ENCODE measurements around the gene SDK2. TPM values are rescaled to one million over a fixed set of nuclear protein-coding genes. Genes with fewer than 3 reads are reported as not detected.

SDK2 gene, protein sequence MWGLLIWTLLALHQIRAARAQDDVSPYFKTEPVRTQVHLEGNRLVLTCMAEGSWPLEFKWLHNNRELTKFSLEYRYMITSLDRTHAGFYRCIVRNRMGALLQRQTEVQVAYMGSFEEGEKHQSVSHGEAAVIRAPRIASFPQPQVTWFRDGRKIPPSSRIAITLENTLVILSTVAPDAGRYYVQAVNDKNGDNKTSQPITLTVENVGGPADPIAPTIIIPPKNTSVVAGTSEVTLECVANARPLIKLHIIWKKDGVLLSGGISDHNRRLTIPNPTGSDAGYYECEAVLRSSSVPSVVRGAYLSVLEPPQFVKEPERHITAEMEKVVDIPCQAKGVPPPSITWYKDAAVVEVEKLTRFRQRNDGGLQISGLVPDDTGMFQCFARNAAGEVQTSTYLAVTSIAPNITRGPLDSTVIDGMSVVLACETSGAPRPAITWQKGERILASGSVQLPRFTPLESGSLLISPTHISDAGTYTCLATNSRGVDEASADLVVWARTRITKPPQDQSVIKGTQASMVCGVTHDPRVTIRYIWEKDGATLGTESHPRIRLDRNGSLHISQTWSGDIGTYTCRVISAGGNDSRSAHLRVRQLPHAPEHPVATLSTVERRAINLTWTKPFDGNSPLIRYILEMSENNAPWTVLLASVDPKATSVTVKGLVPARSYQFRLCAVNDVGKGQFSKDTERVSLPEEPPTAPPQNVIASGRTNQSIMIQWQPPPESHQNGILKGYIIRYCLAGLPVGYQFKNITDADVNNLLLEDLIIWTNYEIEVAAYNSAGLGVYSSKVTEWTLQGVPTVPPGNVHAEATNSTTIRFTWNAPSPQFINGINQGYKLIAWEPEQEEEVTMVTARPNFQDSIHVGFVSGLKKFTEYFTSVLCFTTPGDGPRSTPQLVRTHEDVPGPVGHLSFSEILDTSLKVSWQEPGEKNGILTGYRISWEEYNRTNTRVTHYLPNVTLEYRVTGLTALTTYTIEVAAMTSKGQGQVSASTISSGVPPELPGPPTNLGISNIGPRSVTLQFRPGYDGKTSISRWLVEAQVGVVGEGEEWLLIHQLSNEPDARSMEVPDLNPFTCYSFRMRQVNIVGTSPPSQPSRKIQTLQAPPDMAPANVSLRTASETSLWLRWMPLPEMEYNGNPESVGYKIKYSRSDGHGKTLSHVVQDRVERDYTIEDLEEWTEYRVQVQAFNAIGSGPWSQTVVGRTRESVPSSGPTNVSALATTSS (N-terminal part only)
- 1.7 and 2.4 TPM in 2 replicates for polyA plus RNA-seq (2014; cell fraction: cytosol; rRNA removed)
- 0.85 and 1.3 TPM in 2 replicates for polyA plus RNA-seq (2014; cell fraction: nucleus; rRNA removed)

DNA sequence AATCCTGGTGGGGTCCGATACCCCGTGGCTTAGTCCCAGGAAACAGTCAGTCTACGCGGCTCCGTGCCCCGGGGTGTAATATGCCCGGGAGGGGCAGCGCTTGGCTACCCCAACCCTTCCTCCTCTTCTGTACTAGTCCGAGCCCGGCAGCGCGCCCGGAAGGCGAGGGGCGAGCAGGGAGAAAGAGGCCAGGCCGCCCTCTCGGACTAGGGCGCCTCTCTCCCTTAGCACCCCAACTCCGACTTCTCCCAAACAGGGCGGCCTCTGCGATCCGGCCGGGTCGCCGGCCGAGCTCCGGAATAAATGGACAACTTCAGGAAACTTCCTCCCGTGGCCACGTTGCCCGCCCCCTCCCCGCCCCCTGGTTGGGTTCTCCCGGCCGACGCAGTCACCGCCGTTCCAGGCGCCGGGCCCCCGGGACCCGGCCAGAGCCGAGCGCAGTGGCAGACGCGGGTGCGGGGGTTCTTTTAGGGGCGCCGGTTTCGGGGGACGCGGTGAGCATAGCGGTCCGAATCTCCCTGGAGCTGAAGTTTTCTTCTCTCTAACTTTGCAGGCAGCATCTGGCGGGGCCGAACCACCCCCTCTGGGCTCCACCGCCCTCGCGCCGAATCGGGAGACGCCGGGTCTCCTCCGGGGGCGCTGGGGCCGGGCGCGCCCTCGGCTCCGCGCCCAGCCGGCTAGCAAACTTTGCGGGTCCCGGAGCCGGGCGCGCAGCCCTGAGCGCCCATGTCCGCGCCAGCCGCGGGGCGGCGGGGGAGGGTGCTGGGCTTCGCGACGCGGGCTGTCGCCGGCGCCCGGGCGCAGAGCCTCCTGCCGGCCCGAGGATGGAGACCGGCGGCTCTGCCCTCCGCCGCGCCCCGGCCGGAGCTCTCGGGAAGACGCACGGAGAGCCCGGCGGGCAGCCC lies at the start of gene SDK2:
TSS of gene SDK2 (minus strand) at position 301 of the 905 bp plus-strand sequence. CDS start 357 bp downstream, outside the sequence.
- no peak for DNase-seq (ENCODE audit: low spot score)

GRCh38 chr17:73693071-73693470 lies 48.8 kb upstream of the SDK2 start:
- no peak for DNase-seq (ENCODE audit: low spot score)

DNA sequence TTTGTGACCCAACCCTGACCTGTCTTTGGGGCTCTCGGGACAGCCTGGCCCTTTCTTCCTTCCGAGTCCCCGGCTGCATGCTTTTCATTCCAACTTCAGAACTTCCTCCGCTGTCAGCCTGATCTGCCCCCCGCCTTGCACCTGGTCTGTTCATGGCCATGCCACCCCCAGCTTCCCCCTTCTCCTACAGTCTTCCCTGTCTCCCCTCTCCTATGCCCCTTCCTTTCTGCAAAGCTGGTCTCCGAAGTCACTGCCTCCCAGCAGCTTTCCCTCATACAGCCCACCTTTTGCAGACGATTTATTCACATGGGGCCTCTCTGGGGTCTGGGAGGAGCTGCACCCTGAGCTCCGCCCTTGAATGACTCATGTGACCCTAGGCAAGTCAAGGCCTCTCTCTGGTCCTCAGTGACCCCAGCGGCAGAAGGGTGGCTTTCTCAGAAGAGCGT lies 47.1 kb upstream of the SDK2 start:
- no peak for DNase-seq (ENCODE audit: low spot score)

DNA sequence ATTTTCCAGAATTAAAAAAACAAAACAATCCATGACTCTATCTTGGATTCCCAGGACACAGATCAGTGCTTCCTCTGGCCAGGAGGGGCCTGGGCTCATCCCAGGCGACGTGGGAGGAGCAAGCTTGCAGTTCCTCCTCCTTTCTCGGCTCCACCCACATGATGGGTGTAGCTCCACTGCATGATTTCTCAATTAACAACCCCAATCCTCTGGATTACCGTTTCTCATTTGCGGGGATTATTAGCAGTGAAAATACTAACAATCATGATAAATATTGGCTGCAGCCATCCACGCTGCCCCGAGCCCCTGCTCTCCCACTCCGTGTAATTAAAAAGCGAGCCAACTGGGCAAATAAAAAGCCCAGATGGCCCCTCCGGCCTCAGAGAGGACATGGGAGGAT lies 46.4 kb upstream of the SDK2 start:
- DNase-seq (ENCODE audit: low spot score): no peak

GRCh38 chr17:73689596-73690275 lies 45.5 kb upstream of the SDK2 start:
- DNase-seq (ENCODE audit: low spot score): no peak

GRCh38 chr17:73686961-73687360 lies 42.7 kb upstream of the SDK2 start:
- DNase-seq (ENCODE audit: low spot score): no peak

DNA sequence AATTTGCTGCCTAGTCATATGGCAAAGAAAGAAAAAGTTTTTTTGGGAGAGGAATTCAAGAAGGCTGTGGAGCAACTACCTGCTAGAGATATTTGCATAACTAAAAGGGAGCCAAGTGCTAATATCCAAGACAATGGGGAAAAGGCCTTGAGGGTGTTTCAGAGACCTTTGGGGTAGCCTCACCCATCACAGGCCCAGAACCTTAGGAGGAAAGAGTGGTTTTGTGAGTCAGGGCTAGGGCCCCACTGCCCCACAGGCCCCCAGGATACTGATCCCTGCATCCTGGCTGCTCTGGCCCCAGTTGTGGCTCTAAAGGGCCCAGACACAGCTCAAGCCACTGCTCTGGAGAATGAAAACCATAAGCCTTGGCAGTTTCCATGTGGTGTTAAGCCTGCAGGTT lies 41.9 kb upstream of the SDK2 start:
- DNase-seq (ENCODE audit: low spot score): no peak

DNA sequence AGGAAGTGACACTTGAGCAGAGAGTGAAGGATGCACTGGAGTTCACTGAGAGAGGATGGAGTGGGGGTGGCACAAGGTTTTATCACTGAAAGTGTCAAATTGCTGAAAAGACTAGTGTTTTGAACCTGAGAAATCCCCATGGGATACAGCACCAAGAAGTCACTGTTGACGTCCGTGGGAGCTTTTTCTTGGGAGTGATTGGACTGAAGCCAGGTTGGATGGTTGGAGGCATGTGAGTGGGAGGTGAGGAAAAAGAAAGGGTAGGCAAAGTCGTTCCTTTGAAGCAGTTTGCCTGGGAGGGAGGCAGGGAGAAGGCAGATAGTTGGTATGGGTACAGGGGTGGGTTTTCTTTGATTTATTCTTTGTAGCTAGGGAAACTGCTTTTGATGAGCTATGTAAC lies 39.9 kb upstream of the SDK2 start:
- no peak for DNase-seq (ENCODE audit: low spot score)

DNA sequence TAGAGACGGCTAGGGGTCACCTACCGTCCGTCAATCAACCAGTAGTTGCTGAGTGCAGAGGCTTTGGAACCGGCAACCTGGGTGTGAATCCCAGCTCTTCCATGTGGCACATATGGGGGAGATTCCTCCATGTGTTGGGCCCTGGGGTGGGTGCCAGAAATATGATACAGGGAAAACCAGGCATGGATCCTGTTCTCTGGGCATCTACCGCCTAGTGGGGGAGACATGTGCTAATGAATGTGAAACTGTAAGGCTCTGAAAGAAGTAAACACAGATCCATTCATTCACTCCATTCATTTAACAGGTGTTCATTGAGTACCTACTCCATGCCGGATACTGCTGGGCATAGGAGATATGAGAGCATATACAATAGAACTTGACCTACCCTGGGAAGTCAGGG lies 39.5 kb upstream of the SDK2 start:
- DNase-seq (ENCODE audit: low spot score): no peak

GRCh38 chr17:73681946-73682345 lies 37.7 kb upstream of the SDK2 start:
- DNase-seq (ENCODE audit: low spot score): no peak

DNA sequence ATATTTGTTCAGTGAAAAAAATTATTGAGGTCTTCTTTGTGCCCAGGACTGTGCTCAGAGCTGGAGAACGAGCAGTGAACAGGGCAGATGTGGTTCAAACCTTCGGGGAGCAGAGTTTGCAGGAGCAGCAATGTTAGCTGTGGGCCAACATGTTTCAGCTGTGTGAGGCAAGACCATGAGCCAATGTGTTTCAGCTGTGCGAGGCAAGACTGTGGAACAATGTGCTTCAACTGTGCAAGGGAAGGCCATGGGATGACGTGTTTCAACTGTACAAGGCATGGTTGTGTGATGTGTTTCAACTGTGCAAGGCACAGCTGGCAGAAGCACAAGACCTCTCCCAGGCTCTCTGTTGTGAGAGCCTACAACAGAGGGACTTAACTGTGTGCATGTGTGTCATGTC lies 35.2 kb upstream of the SDK2 start:
- no peak for DNase-seq (ENCODE audit: low spot score)

DNA sequence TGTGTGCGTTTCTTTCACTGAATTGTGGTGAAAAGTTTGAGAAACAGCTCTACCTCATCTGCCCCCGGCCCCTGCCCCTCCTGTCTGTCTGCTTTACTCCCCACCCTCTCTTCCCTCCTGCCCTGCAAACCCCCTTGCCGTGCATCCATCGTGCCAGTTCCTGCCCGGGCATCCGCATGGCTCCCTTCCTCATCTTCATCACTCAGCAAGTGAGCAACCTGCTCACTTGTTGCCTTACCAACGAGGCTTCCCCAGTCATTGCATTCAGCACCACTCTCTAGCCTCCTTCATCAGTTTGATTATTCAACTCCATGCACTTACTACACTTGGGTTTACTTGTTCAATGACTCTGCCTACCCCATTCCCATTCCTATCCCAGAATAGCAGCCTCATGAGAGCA lies 34.8 kb upstream of the SDK2 start:
- DNase-seq (ENCODE audit: low spot score): no peak

- DNase-seq (ENCODE audit: low spot score): no peak
These were observed 25.5 kb upstream of the SDK2 start for GRCh38 chr17:73669771-73670170.

- no peak for DNase-seq (ENCODE audit: low spot score)
These were observed 23.1 kb upstream of the SDK2 start for GRCh38 chr17:73667181-73667959.

- no peak for DNase-seq (ENCODE audit: low spot score)
These were observed 19.4 kb upstream of the SDK2 start for GRCh38 chr17:73663614-73664013.

DNA sequence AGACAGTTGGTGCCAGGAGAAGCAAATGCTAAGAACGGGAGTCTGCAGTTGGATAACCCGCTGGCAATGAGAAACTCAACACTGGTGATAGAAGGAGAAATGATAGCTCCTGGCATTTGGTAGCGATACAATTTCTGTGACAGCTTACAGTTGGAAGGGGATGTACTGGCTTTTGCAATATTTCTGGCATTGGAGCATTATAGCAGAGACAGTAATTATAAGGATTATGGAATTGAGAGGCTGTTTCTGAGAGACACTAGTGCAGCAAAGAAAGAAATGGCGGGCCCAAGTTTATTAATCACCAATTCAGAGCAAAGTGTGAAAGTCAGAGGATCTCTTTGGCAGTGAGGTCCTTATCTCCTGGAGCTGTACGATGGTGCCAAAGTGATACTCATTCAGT lies 16.1 kb upstream of the SDK2 start:
- no peak for DNase-seq (ENCODE audit: low spot score)

DNA sequence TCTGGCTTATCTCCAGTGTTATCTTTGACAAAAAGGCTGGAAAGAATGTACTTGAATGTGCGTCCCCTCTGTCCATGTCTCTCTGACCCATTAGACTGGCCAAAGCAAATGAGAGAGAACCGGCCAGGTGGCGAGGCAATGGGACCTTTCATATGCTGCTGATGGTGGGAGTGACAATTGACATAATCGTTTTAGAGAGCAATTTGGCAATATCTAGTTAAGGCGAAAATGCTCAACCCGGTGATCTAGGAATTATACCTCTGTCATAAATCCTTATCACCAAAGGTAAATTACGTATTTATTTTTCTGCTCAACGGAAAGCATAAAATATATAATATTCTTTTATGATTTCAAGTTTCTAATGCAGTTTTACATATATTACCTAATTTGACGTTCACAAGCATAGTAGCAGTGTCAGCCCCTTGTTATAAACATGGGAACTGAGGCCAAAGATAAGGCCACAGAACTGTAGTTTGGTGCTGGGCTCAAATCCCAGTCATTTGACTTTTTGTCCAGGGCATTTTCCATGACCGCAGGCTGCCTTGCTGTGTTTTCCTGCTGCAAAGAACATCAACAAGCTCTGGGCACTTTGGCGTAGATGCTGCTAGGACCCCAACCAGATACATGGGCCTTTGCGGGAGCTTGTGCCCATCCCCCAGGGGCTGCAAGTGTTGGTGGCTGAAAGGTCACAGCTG lies 14.7 kb upstream of the SDK2 start:
- no peak for DNase-seq (ENCODE audit: low spot score)

- DNase-seq (ENCODE audit: low spot score): peak; percentile 59
These were observed 13.3 kb upstream of the SDK2 start for GRCh38 chr17:73657473-73658116.

All from SK-N-DZ (cell line).